RPMI7951 (cell line): ENCODE results near the gene VGLL4. TPM values are rescaled to one million over a fixed set of nuclear protein-coding genes. Genes with fewer than 3 reads are reported as not detected.

Experiments
- DNase-seq: peaks from one replicate; pipeline ENCODE4 v3.0.0-alpha.2; 2012; ENCODE audit warnings: low read depth
- total RNA-seq: library from RNA; depleted of rRNA; stranded (reverse); fragments of >200 nt; shearing (Covaris generic); gene quantifications from 2 replicates; pipeline ENCODE4 v1.2.3, GENCODE V29; 2014

Gene VGLL4
- total RNA-seq, 1 experiment from 2014 or later = 56.8 TPM

DNA sequence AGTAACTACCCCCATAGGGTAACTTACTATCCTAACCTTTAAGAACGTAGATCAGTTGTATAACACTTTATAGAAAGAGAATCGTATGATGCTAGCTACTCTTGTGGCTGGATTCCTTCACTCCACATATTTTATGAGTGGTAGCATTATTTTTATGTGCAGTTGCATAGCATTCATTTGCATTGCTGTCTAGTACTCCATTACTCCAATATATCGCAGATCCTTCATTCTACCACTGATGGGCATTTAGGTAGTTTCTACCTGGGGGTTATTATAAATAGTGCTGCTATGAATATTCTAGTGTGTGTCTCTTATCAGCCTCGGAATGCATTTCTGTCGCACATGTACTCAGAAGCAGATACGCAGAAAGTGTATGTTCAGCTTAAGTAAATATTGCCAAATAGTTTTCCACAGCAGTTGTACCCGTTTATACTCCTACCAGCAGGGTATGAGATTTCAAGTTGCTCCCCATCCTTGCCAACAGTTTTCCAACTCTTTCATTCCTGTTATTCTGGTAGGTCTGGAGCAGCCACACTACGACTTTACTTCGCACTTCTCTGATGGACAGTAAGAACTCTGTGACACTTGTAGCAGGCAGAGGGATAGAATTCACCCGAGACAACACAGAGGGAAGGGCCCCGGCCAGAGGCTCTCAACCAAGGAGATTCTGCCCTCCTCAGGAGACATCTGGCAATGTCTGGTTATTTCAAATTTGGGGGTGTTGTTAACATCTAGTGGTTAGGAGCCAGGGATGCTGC is 9.8 kb upstream of the VGLL4 start:
- no peak for DNase-seq

DNA sequence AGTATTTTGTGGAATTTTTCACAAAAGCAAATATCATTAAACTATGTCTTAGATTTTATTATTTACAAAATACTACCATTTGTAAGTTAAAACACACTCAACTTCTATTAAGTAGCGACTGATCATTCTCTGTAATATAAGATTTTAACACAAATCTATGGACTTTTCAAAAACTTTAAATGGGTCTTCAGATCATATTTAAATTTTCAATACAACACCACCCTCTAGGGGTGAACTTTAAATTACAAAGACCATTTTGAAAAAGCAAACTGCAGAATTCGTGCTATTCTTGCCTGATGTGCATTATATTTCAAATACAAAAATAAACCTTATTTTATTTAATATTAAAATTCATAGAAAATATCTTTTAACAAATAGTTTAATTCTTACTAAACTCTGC is 8.2 kb upstream of the VGLL4 start:
- DNase-seq = peak; percentile 47

DNA sequence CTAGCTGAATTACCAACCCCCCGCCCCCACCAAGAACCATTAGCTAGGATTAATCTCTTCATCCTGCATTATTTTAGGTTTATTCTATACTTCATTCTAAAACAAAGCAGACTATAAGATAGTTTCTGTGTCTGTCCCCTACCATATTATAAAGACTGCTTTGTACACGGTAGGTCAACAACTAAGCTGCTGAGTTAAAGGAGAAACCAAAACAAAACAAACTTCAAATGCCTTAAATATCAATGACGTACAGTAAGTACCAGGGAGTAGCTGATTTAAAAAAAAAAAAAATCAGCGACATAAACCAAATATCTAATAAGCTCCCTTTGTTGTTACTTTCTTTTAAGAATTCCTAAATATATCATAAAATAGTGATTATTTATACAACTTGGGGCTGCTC is 7.8 kb upstream of the VGLL4 start:
- DNase-seq = no peak

DNA sequence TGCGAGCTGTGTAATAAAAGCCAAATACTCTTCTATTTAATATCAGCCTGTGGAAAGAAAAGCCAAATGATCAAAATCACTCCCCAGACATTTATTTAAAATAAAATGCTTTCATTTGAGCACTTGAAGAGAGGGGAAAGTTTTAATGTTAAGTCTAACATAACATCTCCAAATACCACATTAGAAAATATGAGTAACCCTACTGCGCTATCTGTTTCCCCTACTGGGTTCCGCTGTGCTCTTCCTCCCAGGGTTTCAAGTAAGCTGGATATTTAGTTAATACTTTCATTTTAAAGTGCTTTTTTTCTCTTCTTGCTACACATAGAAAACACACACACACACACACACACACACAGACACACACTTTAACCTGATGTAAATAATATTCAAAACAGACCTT is 6.7 kb upstream of the VGLL4 start:
- DNase-seq = no peak

DNA sequence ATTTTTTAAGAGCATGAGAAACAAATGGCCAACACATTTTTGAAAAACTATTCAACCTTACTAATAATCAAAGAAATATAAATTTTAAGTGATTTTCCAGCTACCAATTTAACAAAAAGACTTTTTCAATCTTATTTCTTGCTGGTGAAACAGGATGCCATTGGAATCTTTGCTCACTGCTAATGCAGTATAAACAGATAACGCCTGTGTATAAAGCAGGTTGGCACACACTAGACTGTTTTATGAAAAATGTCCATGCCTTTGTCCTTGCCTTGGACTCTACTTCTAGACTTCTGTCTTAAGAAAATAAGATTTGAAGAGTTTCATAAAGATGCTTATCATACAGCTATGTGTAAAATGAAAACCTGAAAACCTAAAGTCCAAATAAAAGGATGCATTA is 5.0 kb upstream of the VGLL4 start:
- no peak for DNase-seq

DNA sequence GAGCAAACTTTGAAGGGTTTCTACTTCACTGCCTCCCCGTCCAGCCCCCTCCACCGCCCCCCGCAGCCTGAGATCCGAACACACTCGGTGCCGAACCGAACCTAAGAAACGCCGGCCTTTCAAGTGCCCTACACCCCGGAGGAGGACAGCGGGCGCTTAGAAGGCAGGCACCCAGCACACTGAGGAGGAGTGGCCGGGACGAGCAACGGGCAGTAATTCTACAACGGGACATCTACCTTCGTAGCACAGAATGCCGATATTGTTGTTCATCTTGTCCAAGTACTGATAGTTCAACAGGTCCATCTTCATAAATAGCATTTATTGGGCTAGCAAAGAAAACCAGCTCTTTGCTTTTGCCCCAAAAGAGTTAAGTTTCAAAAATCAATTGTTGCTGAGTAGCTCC is 513 bp downstream of the VGLL4 start:
- peak; percentile 62 for DNase-seq

DNA sequence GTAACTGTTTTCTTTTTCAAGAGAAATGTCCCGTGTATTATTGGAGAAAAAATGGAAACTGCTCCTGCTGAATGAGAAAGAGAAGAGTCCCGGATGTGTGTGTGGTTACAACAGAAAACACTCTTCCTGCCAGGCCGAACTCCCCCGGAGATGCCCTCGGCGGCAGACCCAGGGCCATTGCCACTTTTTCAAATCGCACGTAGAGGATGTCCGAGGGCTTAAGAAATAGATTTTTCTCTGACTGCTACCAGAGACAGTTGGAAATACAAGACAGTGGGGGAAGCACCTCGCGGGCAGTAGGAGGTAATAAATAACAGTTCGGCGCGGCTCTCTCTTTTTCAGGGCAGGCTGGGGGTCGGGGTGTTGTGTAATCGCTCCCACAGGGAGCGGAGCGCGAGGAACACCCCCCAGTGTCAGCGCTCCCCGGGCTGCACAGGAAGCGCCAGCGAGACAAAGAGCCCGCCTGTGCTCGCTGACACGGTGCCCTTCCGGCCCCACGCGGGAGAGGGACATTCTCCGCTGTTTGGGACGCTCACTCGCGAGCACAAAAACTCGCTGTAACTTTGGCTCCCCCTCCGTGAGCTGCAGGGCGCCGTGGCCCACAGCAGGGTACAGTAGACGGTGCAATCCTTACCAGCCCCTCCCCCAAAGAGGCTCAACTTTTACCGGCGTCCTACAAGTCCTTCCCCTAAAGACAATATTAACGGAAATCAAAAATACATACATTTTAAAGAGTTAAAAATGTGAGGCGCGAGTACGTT is 1.1 kb downstream of the VGLL4 start:
- peak; percentile 88 for DNase-seq

DNA sequence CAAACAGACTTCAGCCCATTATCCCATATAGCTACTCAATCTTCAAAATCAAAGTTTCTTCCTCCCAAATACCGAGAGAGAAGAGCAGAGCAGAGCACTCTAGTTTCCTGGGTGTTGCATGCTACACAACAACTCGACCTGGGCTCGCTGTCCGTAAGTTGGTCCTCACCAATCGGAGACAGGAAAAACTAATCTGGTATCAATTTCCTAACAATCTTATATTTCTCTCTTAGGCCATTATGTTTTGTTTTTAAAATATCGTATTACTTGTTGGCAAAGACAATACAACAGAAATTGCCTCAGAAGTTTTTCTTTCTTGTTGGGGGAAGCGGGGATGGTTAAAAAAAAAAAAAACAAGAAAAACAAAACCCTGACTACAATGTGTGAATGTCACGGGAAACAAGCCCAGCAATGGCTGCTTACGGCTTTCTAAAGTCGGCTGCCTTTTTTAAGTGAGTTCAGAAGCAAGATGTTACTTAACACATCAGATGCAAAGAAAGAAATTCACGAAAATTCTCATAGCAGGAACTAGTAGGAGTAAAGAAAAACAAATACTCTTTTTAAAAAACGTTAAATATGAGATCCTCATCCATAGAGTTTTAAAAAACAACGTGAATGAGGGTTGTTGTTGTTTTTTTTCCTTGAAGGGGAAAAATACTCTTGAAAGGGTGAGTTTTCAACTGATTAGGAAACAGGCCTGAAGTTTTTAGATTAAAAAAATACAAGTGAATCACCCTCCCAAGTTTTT is 1.9 kb downstream of the VGLL4 start:
- DNase-seq = peak; percentile 50

DNA sequence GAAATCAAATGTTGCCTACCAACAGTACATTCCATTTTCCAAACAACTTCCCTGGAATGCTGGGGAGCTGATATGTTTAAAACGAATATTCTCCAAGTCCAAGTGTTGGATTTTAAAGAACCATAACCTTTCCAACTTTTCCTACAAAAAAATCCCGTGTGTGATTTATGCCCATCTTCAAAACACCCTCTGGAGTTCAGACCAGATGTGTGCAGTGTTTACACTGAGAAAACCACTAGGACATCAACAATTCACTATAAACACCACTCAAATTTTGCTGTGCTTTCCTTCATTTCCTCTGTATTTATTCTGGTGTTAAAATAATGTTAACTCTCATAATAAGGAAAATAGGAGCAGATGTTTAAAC is 2.4 kb downstream of the VGLL4 start:
- peak; percentile 54 for DNase-seq

DNA sequence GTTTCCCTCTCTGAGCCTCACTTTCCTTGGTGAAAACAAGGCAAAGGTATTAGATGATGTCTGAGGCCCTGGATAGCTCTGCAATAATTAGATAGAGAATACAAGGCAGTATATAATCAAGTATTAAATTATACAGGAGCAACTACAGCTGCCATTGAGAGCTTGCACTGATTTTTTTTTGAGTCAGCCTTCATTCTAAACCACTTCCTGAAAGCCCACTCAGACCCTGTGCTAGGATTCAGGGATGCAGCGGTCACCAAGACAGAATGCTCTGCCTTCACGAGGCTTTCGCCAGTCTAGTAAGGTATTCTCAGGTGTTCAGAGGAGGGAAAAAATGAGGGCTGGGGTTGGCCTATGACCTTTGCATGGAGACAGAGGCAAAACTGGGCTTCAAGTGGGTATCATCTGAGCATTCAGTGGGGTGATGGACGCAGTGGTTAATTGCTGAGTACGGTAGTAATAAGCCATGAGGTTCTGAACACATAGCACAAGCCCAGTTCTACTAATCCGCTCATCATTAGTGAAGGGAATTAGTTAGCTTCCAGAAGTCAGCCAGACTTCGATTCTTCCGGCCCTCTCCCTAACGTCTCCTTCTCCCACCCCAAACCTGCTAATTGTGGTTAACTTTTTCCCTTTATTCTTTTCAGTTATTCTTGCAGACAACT is 3.6 kb downstream of the VGLL4 start:
- peak; percentile 50 for DNase-seq

DNA sequence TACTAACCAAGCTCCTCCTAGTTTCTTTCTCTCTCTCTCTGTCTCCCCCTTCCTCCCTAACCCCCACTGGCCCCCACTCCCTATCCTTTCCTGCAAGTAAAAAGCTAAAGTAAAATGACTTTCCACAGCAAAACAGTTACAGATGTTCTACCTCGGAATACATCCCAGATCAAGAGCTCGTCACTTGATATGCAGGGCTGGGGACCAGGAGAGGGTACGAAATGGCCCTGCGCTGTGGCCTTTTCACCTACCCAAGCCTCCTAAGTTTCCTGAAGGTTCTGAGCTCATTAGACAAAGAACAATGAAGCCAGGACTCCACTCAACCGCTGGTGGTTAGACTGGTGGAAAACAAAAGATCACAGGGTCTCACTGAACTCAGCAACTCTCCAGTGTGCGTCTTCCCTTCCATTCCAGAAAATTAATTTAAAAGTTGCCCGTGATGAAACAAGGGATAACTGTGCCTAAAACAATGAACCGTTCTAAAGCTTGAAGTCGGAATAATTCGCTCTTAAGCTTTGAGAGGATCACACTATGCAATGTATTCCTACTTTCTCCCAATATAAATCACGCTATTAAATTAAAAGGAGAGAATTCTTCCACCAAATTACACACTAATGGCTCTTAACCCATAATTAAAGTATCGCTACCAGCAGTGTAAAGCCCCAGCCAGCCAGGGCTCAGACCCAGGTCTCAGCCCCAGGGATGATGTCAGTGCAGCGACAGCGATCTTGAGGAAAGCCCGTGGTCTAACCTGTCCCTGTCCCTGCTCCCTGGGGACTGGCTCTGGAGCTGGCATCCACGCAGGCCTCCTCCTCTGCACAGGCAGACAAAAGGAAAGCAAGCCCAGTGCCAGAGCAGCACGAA is 5.0 kb downstream of the VGLL4 start:
- no peak for DNase-seq

DNA sequence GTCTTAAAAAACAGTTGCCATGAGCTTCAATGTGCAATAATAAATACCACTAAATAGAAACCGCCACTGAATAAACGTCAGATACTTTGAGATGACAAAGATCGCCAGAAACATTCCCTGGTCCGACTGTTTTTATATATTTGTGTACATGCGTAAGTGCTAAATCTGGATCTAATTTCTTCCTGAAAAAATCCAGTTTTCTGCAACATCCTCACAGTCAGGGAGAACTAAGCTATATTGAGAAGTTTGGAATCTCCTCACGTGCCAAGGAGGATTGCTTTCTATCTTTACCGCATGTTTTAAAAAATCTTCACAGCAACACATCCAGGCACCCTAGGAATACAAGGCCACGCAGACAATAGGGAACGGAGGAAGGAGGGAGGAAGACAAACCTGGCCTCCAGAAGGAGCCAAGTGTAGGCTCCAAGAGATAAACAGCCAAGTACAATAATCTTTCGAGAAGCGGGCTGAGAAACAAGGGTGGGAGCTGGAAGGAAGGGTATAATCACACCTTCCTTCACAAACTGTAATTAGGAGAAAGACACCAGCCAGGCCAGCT is 5.7 kb downstream of the VGLL4 start:
- DNase-seq = no peak

DNA sequence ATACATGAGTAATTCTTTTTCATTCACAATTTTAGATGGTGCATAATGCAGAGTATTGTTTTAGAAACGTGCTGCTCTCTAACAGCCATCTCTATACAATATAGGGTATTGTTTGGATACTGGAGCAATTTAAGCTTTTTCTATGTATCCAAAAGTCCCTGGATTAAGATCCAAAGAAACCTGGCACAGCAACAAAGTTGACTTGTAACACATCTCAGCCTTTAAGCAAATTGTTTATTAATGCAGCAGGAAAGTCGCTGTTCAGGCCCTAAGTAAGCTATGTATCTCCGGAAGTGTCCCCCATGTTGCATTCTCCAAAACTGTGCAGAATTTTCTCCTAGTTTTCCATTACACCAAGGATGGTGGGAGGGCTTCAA is 7.3 kb downstream of the VGLL4 start:
- DNase-seq = no peak

DNA sequence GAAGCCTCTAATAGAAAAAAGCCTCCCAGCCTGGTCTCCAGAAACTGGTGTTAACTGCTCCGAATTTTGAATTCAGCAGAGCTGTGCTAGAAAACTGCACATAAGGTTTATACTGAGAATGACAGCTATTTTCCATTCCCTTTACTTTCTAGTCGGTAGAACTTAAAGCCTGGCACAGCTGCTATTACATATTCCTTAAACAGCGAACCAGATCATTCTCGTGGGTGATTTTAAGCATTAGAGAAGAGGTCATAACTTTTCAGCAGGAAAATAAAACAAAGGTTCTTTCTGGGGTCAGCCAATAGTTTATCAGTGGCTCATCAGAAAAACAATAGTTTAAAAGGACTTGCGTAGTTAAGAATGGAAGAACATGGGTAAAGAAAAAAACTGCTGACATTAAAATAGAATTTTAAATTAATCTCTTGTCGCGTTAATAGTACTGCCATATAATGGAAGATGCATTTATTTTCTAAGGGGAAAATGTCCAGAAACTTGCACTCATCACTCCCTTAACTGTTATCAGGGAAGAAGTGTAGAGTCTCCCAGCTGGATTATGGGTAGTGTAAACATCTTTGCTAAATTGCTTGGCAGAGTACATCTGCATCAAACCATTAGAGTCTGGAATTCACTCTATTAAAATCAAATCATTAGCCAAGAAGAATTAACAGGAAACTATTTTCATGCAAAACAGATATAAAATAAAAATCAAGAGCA is 7.9 kb downstream of the VGLL4 start:
- DNase-seq = no peak

DNA sequence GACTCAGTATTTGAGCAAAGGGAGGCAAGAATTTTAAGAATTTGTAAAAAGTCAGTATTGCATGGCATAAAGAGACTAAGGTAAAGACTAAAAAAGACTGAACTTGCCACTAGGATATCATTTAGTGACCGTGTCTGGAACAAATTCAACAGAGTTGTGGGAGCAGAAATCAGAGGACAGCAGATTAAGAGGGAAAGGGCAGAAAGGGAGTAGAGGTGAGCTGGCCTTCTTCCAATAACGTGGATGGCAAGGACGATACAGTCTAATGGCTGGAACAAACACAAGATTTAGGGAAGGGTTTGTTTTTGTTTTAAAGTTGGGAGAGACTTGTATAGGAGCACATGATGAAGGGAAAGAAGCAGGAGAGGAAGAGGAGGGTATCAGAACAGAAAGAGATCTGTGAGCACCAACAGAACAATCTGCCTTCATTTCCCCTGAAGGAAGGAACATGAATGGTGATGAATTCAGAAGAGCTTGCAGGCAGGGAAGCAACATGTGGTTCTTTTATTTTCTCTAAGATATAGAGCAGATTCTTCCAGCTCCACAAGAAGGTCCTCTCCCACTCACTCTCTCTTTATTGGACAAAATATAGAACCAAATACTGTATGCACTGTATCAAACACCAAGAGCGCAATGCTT is 8.6 kb downstream of the VGLL4 start:
- DNase-seq = no peak

DNA sequence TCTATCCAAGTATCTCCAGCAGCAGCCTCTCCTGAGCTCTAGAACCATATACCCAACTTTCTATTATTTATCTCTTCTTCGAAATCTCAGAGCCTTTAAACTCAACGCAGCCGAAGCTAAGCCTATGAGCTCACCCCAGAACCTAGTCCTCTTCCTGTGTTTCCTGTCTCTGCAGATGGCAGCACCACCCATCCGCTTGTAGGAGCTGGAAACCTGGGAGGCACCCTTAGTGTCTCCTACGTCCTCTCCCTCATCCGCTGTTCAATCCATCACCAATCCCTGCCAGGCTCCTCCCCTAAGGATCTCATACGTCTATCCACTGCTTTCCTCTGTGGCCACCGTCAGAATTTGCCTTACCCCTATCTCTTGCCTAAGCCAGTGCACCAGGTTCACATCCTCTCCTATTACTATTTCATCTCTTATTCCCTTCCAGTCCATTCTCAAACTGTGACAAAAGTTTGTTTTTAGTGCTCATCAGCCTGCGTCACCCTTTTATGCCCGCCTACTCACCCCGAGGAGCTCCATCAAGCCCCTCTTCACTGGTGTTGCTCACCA is 9.6 kb downstream of the VGLL4 start:
- DNase-seq = no peak

DNA sequence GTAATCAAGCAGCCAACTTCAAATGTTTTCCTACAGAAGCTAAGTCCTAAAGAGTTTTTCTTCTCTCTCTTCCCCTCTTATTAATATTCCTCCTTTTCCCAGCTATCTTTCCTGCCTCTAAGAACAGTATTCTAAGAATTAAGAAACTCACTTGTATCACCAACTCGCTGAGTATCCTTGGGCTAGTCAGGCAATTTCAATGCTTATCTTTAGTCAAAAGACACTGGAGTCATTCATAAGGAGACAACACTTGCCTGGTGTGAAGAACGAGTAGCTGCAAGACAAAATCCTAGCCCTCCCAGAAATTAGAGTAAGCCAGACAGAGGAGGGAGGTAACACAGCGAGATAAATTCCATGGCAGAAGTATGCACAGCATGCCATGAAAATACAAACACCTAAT is 10.7 kb downstream of the VGLL4 start:
- DNase-seq = no peak

DNA sequence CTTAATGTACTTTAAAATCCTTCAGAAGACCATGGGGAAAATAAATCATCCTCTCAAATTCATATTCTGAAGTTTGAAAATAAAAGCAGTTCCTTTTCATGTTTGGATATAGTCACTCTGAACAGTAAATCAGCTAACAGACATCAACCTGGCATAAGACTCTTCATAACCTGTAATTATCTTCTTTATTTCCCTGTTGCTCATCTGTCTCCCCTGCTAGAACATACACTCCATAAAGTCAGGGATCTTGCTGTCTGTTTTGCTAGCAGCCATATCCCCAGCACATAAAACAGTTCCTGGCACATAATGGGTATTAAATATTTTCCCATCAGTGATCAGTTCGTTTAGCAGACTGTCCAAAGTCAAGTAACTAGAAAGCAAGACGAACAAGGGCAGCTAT is 11.2 kb downstream of the VGLL4 start:
- no peak for DNase-seq

DNA sequence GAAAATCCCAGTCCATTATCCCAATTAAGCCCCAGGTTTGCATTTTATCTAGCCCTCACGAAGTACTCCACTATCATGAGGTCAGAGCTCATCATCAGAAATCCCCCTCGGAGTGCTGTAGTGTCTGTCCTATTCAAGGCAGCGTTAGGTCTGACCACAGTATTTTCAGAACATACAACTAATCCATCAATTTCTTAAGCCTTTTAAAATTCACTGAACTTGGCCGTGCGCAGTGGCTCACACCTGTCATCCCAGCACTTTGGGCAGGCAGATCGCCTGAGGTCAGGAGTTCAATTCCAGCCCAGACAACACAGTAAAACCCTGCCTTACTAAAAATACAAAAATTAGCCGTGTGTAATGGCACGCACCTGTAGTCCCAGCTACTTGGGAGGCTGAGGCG is 11.9 kb downstream of the VGLL4 start:
- no peak for DNase-seq

DNA sequence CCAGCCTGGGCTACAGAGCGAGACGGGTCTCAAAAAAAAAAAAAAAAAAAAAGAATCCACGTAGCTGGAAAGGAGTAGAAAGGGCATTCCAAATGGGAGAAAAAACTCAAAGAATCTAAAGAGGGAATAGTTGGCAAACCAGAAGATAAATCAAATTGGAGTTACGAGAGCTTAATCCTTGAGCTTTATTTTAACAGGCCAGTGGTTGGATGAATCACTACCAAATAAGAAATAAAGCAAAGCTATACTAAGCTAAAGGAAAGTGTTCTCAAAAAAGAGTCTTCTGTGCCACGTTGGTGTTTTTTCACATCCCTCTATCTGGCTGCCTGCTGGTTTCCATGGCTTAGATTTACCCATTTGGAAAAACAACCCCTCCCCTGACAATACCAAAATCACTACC is 14.0 kb downstream of the VGLL4 start:
- no peak for DNase-seq
